GM18526 (cell line): ENCODE measurements around the gene SNX20.
A peak's percentile ranks its signal among the peaks of the same experiment; 100 is the strongest.

Source experiments
- POLR2A ChIP-seq: IDR thresholded peaks from 3 replicates; pipeline ENCODE4 v1.6.1; 2011; ENCODE audit not compliant: insufficient read length; ENCODE audit errors: extremely low read depth

SNX20 gene

GRCh38 chr16:50711040-50711439 lies 29.9 kb upstream of the SNX20 start:
- TF ChIP-seq POLR2A = no peak

GRCh38 chr16:50709980-50710379 lies 28.9 kb upstream of the SNX20 start:
- no peak for TF ChIP-seq POLR2A

GRCh38 chr16:50709061-50709684 lies 28.1 kb upstream of the SNX20 start:
- TF ChIP-seq POLR2A = no peak

GRCh38 chr16:50708373-50709060 lies 27.4 kb upstream of the SNX20 start:
- no peak for TF ChIP-seq POLR2A

GRCh38 chr16:50706250-50706649 lies 25.1 kb upstream of the SNX20 start:
- TF ChIP-seq POLR2A = no peak

- no peak for TF ChIP-seq POLR2A
These were observed 24.5 kb upstream of the SNX20 start for GRCh38 chr16:50705436-50706110.

GRCh38 chr16:50704245-50704644 lies 23.1 kb upstream of the SNX20 start:
- TF ChIP-seq POLR2A = no peak

- TF ChIP-seq POLR2A = no peak
These were observed 21.6 kb upstream of the SNX20 start for GRCh38 chr16:50702725-50703124.

- TF ChIP-seq POLR2A = no peak
These were observed 18.4 kb upstream of the SNX20 start for GRCh38 chr16:50699326-50700159.

- peak; percentile 18 for TF ChIP-seq POLR2A
These were observed 17.0 kb upstream of the SNX20 start for GRCh38 chr16:50697881-50698767.

GRCh38 chr16:50697421-50697715 lies 16.3 kb upstream of the SNX20 start:
- no peak for TF ChIP-seq POLR2A

GRCh38 chr16:50696575-50697420 lies 15.7 kb upstream of the SNX20 start:
- peak; percentile 52 for TF ChIP-seq POLR2A

- TF ChIP-seq POLR2A = no peak
These were observed 15.0 kb upstream of the SNX20 start for GRCh38 chr16:50696126-50696525.

GRCh38 chr16:50695017-50696000 lies 14.2 kb upstream of the SNX20 start:
- no peak for TF ChIP-seq POLR2A
